ENCODE data around the gene RPUSD1. TPM values are rescaled to one million over a fixed set of nuclear protein-coding genes. Genes with fewer than 3 reads are reported as not detected.
"Not testable (repeated sequence)": the region's sequence is repeated elsewhere in the genome, so short reads cannot be mapped to it uniquely, and the experiment has no call there.

The RPUSD1 gene
- total RNA-seq, 1 donor from 2014 or later: 31.0 TPM

DNA sequence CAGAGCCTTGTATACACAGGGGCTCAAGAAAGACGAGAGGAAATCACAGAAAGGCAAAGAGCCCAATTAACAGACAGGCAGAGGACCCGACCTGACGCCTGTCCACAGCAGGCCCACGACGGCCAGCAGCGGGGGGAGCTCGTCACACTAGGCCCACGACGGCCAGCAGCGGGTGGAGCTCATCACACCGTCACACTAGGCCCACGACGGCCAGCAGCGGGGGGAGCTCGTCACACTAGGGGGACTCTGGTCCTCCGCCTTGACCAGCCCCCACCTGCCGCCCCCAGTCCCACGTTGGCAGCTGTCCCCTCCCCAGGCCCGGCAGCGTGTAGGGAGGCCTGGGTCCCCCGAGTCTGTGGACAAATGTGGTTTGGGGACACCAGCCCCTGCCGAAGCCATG is 36.0 kb upstream of the RPUSD1 start:
- DNase-seq (ENCODE audit: low read depth): no peak
- H3K4me3 ChIP-seq (ENCODE audit: low read depth, low read length): no peak overlapping the region
- TF ChIP-seq, protein P1, sequence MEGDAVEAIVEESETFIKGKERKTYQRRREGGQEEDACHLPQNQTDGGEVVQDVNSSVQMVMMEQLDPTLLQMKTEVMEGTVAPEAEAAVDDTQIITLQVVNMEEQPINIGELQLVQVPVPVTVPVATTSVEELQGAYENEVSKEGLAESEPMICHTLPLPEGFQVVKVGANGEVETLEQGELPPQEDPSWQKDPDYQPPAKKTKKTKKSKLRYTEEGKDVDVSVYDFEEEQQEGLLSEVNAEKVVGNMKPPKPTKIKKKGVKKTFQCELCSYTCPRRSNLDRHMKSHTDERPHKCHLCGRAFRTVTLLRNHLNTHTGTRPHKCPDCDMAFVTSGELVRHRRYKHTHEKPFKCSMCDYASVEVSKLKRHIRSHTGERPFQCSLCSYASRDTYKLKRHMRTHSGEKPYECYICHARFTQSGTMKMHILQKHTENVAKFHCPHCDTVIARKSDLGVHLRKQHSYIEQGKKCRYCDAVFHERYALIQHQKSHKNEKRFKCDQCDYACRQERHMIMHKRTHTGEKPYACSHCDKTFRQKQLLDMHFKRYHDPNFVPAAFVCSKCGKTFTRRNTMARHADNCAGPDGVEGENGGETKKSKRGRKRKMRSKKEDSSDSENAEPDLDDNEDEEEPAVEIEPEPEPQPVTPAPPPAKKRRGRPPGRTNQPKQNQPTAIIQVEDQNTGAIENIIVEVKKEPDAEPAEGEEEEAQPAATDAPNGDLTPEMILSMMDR (conservative IDR thresholded peaks at IDR 0.05; ENCODE audit: low read depth, low read length): no peak

DNA sequence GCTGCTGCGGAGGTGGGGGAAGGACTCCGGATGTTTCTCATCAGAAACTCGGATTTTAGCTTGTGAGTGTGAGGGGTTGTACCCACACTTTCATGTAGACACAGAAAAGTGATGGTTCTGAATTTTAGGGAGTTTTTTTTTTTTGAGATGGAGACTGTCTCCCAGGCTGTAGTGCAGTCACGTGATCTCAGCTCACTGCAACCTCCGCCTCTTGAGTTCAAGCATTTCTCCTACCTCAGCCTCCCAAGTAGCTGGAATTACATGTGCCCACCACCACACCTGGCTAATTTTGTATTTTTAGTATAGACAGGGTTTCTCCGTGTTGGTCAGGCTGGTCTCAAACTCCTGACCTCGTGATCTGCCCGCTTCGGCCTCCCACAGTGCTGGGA is 34.7 kb upstream of the RPUSD1 start:
- TF ChIP-seq, protein P1 (conservative IDR thresholded peaks at IDR 0.05; ENCODE audit: low read depth, low read length): no peak
- DNase-seq (ENCODE audit: low read depth): no peak
- no peak overlapping the region for H3K4me3 ChIP-seq (ENCODE audit: low read depth, low read length)

DNA sequence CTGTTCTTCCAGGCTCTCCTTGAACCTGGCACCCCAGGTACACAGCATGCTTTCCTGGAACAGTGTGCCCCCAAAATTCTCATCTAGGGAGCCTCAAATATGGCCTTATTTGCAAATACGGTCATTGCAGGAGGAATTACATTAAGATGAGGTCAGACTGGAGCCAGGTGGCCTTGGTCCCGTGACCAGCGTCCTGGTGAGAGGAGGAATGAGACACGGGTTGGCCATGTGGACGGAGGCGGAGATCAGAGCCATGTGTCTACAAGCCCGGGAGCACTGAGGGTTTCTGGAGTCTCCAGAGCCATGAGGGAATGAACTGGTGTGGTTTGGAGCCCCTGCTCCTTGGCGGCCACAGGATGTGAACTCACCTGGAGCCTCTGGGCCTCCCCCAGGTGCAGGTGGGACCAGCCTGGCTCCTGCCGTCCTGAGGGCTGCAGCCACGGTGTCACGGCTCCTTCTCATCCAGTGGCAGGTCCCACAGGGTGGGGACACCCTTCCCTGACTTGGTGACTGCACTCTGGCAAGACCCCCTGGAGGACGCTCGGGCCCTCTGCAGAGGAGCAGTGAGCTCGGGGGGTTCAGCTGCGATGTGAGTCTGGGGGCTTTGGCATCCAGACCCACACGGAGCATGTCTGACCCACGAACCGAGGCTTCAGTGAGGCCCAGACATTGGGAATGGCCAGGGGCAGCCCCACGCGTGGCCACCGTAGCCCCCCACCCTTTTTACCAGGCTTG is 34.2 kb upstream of the RPUSD1 start:
- TF ChIP-seq, protein P1 (conservative IDR thresholded peaks at IDR 0.05; ENCODE audit: low read depth, low read length): no peak
- H3K4me3 ChIP-seq (ENCODE audit: low read depth, low read length): no peak overlapping the region
- DNase-seq (ENCODE audit: low read depth): no peak

DNA sequence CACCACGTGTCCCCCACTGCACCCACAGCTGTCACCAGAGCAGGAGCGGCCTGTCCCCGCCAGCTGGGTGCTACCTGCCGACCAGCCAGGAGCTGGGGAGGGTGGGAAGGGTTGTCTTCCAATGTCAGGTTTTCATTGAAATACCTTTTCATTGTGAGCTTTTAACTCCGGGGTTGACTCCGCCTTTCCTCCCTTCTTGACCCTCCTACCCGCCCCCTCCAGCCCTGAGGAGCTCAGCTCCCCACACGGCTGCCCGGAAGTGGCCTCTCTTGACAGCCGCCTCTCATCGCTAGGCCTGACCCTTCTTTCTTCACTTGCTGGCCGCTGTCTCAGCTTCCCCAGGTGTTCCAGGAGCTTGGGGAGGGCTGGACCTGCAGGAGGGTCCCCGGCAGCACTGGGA is 33.6 kb upstream of the RPUSD1 start:
- TF ChIP-seq, protein P1 (conservative IDR thresholded peaks at IDR 0.05; ENCODE audit: low read depth, low read length): no peak
- H3K4me3 ChIP-seq (ENCODE audit: low read depth, low read length): no peak overlapping the region
- no peak for DNase-seq (ENCODE audit: low read depth)

DNA sequence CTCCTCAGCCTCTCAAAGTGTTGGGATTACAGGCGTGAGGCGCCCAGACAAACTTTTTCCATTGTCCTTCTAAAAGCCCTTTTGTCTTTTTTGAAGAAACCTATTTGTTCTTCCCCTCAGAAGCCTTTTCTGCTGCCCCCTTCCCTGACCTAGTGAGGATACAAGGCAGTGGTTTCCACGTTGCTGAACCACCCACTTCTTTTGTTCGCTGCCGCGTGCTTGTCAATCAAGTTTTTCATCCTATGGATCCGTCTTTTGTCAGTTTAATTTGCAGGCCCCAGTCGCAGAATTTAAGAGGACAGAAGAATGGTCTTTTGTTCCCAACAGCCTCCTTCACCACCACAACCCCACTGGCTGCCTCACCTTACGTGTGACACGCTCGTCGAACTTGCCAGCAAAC is 32.6 kb upstream of the RPUSD1 start:
- TF ChIP-seq, protein P1 (conservative IDR thresholded peaks at IDR 0.05; ENCODE audit: low read depth, low read length): no peak
- no peak overlapping the region for H3K4me3 ChIP-seq (ENCODE audit: low read depth, low read length)
- no peak for DNase-seq (ENCODE audit: low read depth)

DNA sequence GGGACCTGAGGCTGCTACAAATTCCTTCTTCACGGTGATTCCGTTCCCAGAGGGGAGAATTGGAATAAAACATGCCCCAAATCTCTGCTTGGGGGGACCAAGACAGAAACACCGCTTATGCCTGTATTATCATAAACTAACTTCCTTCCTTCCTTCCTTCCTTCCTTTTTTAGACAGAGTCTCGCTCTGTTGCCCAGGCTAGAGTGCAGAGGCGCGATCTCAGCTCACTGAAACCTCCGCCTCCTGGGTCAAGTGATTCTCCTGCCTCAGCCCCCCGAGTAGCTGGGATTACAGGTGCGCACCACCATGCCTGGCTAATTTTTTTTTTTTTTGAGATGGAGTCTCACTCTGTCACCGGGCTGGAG is 31.8 kb upstream of the RPUSD1 start:
- DNase-seq (ENCODE audit: low read depth); H3K4me3 ChIP-seq (ENCODE audit: low read depth, low read length): not testable (repeated sequence)

DNA sequence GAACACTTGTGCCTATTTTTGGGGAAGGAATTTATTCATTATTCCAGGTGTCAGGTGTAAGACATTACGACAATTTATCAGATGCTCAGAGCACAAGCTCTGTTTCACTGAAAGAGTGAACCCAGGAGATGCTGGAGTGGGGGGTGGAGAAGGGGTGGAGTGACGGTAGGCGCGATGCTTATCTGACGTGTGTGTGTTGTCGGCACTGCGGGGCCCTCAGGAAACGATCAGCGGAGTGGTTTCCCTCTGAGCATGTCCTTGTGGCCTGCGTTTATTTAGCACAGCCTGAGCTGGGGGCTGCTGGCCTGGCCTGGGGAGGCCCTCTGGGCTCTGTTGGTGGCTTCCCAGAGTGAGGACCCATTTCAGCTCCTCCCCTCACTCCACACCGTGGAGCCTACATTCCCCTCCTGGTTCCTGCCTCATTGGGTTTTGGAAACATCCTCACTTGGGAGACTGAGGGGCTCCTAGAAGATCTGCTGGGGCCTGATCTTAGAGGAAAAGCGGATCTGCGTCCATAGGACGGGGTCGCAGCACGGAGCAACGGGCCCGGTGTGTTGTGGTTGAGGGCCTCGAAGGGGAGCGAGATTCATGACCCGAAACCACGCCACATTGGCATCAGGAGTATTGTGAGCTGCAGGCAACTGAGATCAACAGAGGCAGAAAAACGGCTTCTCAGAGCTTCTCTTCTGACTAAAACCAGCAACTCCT is 31.3 kb upstream of the RPUSD1 start:
- no peak for DNase-seq (ENCODE audit: low read depth)
- H3K4me3 ChIP-seq (ENCODE audit: low read depth, low read length): no peak overlapping the region
- TF ChIP-seq, protein P1 (conservative IDR thresholded peaks at IDR 0.05; ENCODE audit: low read depth, low read length): no peak
